Stomach (tissue), 9 donors: ENCODE measurements around the gene GUSB. TPM values are rescaled to one million over a fixed set of nuclear protein-coding genes. Genes with fewer than 3 reads are reported as not detected.
"Not testable (repeated sequence)": the region's sequence is repeated elsewhere in the genome, so short reads cannot be mapped to it uniquely, and the experiment has no call there.

Experiments used
- DNase-seq, 2 donors: peaks; one replicate each; pipeline versions ENCODE4 v3.0.0 to v3.0.0-alpha.2; 2013 to 2019
- H3K27ac ChIP-seq, 5 donors: fragments of 200-600 bp in 4 of 5; sonication (generic) in 4 of 5; one replicate each; pipeline ENCODE4 v1.5.1; 2013 to 2019; ENCODE audit warnings: mild to moderate bottlenecking in 1 of 5, moderate library complexity in 1 of 5
- H3K27me3 ChIP-seq, 3 donors: fragments of 200-600 bp; sonication (generic); one replicate each; pipeline ENCODE4 v1.5.1; 2017 to 2019; ENCODE audit warnings: mixed run types in 1 of 3
- H3K36me3 ChIP-seq, 4 donors: fragments of 200-600 bp; sonication (generic); 1 replicate in 3 of 4; 2 replicates in 1 of 4; pipeline ENCODE4 v1.5.1; 2016 to 2019
- H3K4me1 ChIP-seq, 4 donors: fragments of 200-600 bp; sonication (generic); one replicate each; pipeline ENCODE4 v1.5.1; 2016 to 2019
- H3K4me3 ChIP-seq, 4 donors: fragments of 200-600 bp; sonication (generic) in 3 of 4; one replicate each; pipeline ENCODE4 v1.5.1; 2016 to 2019; ENCODE audit warnings: mild to moderate bottlenecking in 1 of 4
- H3K9me3 ChIP-seq, 4 donors: fragments of 200-600 bp; sonication (generic); one replicate each; pipeline ENCODE4 v1.5.1; 2016 to 2019
- EP300 ChIP-seq: sonication (generic); formaldehyde crosslinking; IDR thresholded peaks from one replicate; pipeline ENCODE4 v1.6.1; 2017; ENCODE audit warnings: antibody characterized with exemption
- POLR2A ChIP-seq, 4 donors: fragments of 450-650 bp; IDR thresholded peaks; one replicate each; pipeline ENCODE4 v1.6.1; 2016; ENCODE audit warnings: antibody characterized with exemption in 4 of 4, control low read depth in 2 of 4, mild to moderate bottlenecking in 1 of 4, moderate library complexity in 1 of 4
- POLR2AphosphoS5 ChIP-seq, 3 donors: sonication (generic); formaldehyde crosslinking; IDR thresholded peaks; one replicate each; pipeline ENCODE4 v1.6.1; 2016; ENCODE audit warnings: antibody characterized with exemption in 3 of 3
- WGBS, 5 donors: extraction: QIAGEN DNeasy Blood & Tissue Kit in 3 of 5; methylation state at CpG; one replicate each; pipeline versions ENCODE4 v1.1.5 to v1.1.7; 2013 to 2018; 5-methylcytosine and 5-hydroxymethylcytosine counted together
- intact Hi-C: fragments of 100-400 bp; cut with DNase I; formaldehyde crosslinking; loops from one replicate; pipeline ENCODE4 v1.15.1; 2023; ENCODE audit warnings: low total_unique reads
- polyA plus RNA-seq, 3 donors: library from polyadenylated mRNA; stranded (reverse); fragments of 200-250 nt; gene quantifications; one replicate each; pipeline ENCODE4 v1.2.3, GENCODE V29; 2013
- total RNA-seq, 5 donors: library from RNA; depleted of rRNA; stranded (reverse); fragments of >200 nt; gene quantifications; one replicate each; pipeline versions ENCODE4 v1.1.0 to v1.2.3, GENCODE V29; 2014 to 2016
- TF ChIP-seq, protein P1 (sequence below), 7 experiments: fragments of 450-650 bp in 4 of 7; fragments of 200-600 bp in 3 of 7; sonication (generic) in 3 of 7; IDR thresholded peaks; one replicate each; pipeline ENCODE4 v1.5.1; 2016 to 2019; ENCODE audit warnings: antibody characterized with exemption in 7 of 7, control low read depth in 2 of 7, mild to moderate bottlenecking in 1 of 7
- donor health status: healthy with polysubstance abuse.
- donor health status: Bipolar disorder and iron deficiency.
- donor health status: healthy.

Gene GUSB
- total and polyA plus RNA-seq, 8 donors: 13.4 to 130 (median 40.9) TPM

GRCh38 chr7:66013938-66014337 lies 31.9 kb upstream of the GUSB start:
- WGBS, 5 donors: 28 to 40% (median 39%) methylated on average over 5 of the region's 5 CpGs
- Histone ChIP-seq H3K27me3 (no peaks in the 10 kb centered on the region), H3K4me1 (peaks cover 0 to 13% (median 3%) of the 10 kb centered on the region in 4 donors), H3K36me3 (no peaks in the 10 kb centered on the region), H3K4me3 (no peak overlapping the region), H3K27ac (no peak overlapping the region), H3K9me3 (no peaks in the 10 kb centered on the region)
- TF ChIP-seq, protein P1, sequence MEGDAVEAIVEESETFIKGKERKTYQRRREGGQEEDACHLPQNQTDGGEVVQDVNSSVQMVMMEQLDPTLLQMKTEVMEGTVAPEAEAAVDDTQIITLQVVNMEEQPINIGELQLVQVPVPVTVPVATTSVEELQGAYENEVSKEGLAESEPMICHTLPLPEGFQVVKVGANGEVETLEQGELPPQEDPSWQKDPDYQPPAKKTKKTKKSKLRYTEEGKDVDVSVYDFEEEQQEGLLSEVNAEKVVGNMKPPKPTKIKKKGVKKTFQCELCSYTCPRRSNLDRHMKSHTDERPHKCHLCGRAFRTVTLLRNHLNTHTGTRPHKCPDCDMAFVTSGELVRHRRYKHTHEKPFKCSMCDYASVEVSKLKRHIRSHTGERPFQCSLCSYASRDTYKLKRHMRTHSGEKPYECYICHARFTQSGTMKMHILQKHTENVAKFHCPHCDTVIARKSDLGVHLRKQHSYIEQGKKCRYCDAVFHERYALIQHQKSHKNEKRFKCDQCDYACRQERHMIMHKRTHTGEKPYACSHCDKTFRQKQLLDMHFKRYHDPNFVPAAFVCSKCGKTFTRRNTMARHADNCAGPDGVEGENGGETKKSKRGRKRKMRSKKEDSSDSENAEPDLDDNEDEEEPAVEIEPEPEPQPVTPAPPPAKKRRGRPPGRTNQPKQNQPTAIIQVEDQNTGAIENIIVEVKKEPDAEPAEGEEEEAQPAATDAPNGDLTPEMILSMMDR (IDR thresholded peaks at IDR 0.05): peak in 2 of 7 experiments; percentile 25 to 53
- TF ChIP-seq POLR2A (IDR thresholded peaks at IDR 0.05): no peak
- TF ChIP-seq POLR2AphosphoS5 (IDR thresholded peaks at IDR 0.05): peak in 1 of 3 donors; percentile 4
- no peak for TF ChIP-seq EP300
- intact Hi-C loops: no loop called here
- peak; percentile 62 to 85 for DNase-seq

DNA sequence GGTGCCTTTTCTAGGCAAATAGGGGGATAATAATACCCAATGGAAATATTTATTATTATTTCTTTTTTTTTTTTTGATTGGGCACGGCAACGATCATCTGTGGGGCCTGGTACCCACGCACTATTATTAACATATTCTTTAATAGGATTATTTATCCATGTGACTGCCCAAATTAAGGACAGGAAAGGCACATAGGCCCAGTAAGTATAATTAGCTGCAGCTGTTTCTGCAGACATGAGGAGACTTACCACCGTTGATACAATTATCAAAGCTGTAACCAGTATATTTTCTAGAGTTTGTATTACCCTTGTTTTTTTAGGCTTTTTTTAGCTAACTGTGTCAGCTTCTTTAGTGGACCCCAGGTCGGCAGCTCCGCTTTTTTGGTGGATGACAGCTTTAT lies 25.2 kb upstream of the GUSB start:
- intact Hi-C loops: no loop called here
- Histone ChIP-seq H3K36me3 (no peaks in the 10 kb centered on the region), H3K27ac (no peak overlapping the region), H3K27me3 (no peaks in the 10 kb centered on the region), H3K4me1 (no peaks in the 10 kb centered on the region), H3K9me3 (no peaks in the 10 kb centered on the region), H3K4me3 (no peak overlapping the region)
- DNase-seq: no peak
- no peak for TF ChIP-seq EP300
- TF ChIP-seq, protein P1 (IDR thresholded peaks at IDR 0.05): no peak
- TF ChIP-seq POLR2AphosphoS5 (IDR thresholded peaks at IDR 0.05): no peak
- no peak for TF ChIP-seq POLR2A (IDR thresholded peaks at IDR 0.05)
- 82 to 93% (median 87%) methylated on average over 6 of the region's 6 CpGs for WGBS, 5 donors

- WGBS, 5 donors: 66 to 81% (median 70%) methylated on average over 8 of the region's 8 CpGs
- H3K4me1 ChIP-seq, H3K27ac ChIP-seq, H3K36me3 ChIP-seq, intact Hi-C loops, DNase-seq, H3K9me3 ChIP-seq, H3K4me3 ChIP-seq, H3K27me3 ChIP-seq: not testable (repeated sequence)
Observed at GRCh38 chr7:66005115-66005671, 23.2 kb upstream of the GUSB start.

DNA sequence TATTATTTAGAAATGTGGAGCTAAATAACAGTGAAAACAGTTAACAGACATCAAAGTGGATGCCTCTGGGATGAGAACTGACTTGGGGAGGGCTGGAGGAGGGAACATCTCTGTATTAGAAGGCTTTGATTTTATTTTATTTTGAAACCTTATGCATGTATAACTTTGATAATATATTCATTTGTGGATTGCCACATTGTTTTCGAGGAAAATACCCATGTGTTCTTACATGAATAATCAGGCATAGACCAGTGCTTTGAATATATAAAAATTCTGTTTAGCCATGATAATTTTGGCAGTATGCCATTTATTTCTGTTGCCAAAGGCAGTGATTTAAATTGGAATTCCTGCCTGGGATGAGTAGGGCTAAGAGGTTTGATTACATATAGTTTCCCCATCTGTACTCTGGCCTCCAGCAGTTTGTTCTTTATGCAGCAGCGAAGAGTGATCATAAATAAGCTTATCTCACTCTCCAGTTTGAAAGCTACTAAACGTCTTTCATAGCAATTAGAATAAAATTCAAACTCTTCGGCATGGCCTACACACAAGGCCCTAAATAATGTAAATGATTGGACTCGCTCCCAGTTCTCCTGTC lies 18.9 kb upstream of the GUSB start:
- 63 to 83% (median 71%) methylated on average over 1 of the region's 5 CpGs for WGBS, 5 donors
- H3K36me3 ChIP-seq, H3K27me3 ChIP-seq, H3K4me3 ChIP-seq, H3K4me1 ChIP-seq, DNase-seq, H3K9me3 ChIP-seq, H3K27ac ChIP-seq, intact Hi-C loops: not testable (repeated sequence)

DNA sequence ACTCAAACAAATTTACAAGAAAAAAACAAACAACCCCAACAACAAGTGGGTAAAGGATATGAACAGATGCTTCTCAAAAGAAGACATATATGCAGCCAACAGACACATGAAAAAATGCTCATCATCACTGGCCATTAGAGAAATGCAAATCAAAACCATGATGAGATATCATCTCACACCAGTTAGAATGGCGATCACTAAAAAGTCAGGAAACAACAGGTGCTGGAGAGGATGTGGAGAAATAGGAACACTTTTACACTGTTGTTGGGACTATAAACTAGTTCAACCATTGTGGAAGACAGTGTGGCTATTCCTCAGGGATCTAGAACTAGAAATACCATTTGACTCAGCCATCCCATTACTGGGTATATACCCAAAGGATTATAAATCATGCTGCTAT lies 13.0 kb upstream of the GUSB start:
- not testable (repeated sequence) for H3K4me3 ChIP-seq, DNase-seq
- 0 to 88% (median 29%) methylated on average over 1 of the region's 1 CpG for WGBS, 5 donors

GRCh38 chr7:65992526-65992925 lies 10.5 kb upstream of the GUSB start:
- no peak for DNase-seq
- 81 to 94% (median 91%) methylated on average over 4 of the region's 4 CpGs for WGBS, 5 donors
- Histone ChIP-seq H3K36me3 (no peaks in the 10 kb centered on the region), H3K4me1 (no peaks in the 10 kb centered on the region), H3K4me3 (no peak overlapping the region), H3K9me3 (no peaks in the 10 kb centered on the region), H3K27ac (no peak overlapping the region), H3K27me3 (no peaks in the 10 kb centered on the region)
- TF ChIP-seq POLR2A (IDR thresholded peaks at IDR 0.05): no peak
- TF ChIP-seq, protein P1 (IDR thresholded peaks at IDR 0.05): no peak
- no peak for TF ChIP-seq EP300
- TF ChIP-seq POLR2AphosphoS5 (IDR thresholded peaks at IDR 0.05): no peak
- intact Hi-C loops: no loop called here

More for the DNA sequence above, 13.0 kb upstream of the GUSB start:
- H3K9me3 ChIP-seq, H3K27ac ChIP-seq, intact Hi-C loops, H3K27me3 ChIP-seq, H3K4me1 ChIP-seq, H3K36me3 ChIP-seq: not testable (repeated sequence)

GRCh38 chr7:65991829-65992228 lies 9.8 kb upstream of the GUSB start:
- H3K27ac ChIP-seq: peak overlapping the region in 1 of 5 donors; percentile 20
- H3K36me3 ChIP-seq, DNase-seq: not testable (repeated sequence)

More at GRCh38 chr7:65991829-65992228, 9.8 kb upstream of the GUSB start:
- H3K27me3 ChIP-seq, H3K4me1 ChIP-seq, intact Hi-C loops, H3K9me3 ChIP-seq, H3K4me3 ChIP-seq: not testable (repeated sequence)
- WGBS, 5 donors: 91 to 99% (median 97%) methylated on average over 5 of the region's 5 CpGs
